ENCODE results near the gene HYI.
"Not testable (repeated sequence)": the region's sequence is repeated elsewhere in the genome, so short reads cannot be mapped to it uniquely, and the experiment has no call there.

Gene HYI

DNA sequence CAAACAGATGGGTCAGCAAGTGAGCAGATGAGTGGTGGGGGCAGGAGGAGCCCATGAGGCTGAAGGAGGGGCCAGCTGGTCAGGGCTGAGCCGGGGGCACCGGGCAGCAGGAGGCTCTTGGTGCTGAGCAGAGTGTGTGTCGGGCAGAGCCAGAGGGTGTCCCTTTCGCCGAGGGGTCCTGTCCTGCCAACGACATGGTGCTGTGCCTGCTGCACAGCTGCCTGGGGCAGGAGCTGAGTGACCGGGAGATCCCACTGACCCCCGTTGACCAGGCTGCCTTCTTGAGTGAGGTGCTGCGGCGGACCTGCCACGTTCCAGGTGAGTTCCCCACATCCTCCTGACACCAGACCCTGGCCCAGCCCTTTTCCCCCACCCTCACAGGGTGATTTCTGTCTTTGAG is 27.5 kb downstream of the HYI start:
- no peak for DNase-seq

DNA sequence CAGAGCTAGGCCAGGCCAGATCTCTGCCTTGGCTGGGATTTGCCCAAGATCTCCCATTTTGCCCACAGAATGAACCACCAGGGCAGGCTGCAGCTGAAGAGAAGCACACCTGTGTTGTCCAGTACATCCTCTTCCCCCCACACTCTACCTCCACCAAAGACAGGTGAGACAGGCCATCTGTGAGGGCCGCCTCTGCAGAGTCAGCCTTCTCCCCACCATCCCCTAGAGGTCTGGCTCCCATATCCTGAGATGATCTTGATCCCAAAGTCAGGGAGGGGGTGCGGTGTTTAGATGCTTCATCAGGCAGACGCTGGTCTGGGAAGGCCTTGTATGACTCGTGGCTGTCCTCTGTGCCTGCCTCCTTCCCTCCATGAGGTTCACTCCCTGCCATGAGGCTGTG is 28.7 kb downstream of the HYI start:
- DNase-seq, result no peak

DNA sequence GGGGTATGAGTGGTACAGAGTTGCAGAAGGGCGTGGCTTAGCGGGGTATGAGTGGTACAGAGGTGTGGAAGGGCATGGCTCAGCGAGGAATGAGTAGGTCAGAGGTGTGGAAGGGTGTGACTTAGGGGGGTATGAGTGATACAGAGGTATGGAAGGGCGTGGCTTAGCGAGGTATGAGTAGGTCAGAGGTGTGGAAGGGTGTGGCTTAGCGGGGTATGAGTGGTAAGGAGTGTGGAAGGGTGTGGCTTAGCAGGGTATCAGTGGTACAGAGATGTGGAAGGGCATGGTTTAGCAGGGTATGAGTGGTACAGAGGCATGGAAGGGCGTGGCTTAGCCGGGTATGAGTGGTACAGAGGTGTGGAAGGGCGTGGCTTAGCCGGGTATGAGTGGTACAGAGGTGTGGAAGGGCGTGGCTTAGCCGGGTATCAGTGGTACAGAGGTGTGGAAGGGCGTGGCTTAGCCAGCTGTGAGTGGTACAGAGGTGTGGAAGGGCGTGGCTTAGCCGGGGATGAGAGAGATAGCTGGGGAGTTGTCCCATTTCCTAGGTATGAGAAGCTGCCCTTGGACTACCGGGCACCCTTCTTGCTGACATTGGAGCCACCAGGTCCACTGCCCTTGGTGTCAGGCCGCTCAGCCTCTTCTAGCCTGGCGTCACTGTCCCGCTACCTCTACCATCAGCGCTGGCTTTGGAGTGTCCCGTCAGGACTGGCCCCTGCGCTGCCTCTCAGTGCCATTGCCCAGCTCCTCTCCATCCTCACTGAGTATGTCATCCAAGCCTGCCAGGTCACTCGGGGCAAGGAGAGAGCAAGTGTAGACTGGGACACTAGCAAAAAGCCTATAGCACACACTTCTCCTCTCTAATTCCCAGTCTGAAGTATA is 29.8 kb downstream of the HYI start:
- no peak for DNase-seq

DNA sequence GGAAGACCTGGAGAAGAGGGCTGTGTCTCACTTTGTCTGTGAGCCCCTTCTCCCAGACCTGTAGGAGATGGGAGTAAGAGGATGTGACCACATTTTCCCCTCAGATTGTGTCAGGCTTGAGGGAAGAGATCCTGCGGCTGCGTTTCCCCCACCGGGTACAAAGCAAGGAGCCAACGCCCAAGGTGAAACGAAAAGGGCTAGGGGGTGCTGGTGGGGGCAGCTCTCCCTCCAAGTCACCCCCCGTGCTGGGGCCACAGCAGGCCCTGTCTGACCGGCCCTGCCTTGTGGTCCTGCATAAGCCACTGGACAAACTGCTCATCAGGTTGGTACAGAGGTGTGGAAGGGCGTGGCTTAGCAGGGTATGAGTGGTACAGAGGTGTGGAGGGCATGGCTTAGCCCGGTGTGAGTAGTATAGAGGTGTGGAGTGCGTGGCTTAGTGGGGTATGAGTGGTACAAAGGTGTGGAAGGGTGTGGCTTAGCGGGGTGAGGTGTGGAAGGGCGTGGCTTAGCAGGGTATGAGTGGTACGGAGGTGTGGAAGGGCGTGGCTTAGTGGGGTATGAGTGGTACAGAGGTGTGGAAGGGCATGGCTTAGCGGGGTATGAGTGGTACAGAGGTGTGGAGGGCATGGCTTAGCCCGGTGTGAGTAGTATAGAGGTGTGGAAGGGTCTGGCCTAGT is 30.6 kb downstream of the HYI start:
- no peak for DNase-seq

DNA sequence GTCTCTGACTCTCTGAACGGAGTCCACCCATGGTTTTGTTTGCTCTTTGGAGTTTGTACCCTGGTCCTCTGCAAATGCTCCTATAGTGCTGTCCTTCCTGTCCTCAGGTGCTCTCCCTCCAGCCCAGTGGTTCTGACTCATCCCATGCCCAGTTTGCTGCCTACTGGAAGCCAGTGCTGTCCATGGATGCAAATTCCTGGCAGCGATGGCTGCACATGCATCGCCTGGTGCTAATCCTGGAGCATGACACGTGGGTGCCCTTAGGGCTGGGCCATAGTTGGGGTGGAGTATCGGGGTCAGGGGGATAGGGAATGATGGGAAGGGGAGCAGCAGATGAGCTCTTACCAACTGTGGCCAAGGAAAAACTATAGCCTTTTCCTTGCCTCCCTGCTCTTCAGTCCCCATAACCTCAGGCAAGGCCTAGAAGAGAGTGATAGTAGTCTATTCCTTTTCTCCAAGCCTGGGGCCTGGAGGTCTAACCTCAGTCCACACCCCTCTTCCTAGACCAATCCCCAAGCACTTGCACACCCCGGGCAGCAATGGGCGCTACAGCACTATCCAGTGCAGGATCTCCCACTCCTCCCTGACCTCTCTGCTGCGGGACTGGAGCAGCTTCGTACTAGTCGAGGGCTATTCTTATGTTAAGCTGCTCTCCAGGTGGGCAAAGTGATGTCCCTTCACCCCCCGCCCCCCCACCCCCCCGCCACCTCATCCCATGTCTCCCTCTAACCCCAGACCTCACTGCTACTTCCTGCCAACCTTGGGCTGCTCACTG is 31.6 kb downstream of the HYI start:
- no peak for DNase-seq

- no peak for DNase-seq
These were observed 32.3 kb downstream of the HYI start for GRCh38 chr1:43421396-43421795.

DNA sequence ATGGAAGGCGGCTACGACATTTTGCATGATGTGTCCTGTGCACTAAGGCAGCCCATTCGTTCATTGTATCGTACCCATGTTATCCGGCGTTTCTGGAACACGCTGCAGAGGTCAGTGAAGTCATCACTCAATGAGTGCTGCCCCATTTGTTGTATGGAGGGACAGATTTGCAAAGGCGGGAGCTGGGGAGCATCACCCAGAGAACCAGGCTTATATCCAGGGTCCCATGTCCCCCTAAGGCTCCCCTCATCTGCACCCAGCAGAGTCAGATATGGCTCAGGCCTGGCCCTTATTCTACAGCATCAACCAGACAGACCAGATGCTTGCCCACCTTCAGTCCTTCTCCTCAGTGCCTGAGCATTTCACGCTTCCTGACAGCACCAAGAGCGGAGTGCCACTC is 32.9 kb downstream of the HYI start:
- no peak for DNase-seq

DNA sequence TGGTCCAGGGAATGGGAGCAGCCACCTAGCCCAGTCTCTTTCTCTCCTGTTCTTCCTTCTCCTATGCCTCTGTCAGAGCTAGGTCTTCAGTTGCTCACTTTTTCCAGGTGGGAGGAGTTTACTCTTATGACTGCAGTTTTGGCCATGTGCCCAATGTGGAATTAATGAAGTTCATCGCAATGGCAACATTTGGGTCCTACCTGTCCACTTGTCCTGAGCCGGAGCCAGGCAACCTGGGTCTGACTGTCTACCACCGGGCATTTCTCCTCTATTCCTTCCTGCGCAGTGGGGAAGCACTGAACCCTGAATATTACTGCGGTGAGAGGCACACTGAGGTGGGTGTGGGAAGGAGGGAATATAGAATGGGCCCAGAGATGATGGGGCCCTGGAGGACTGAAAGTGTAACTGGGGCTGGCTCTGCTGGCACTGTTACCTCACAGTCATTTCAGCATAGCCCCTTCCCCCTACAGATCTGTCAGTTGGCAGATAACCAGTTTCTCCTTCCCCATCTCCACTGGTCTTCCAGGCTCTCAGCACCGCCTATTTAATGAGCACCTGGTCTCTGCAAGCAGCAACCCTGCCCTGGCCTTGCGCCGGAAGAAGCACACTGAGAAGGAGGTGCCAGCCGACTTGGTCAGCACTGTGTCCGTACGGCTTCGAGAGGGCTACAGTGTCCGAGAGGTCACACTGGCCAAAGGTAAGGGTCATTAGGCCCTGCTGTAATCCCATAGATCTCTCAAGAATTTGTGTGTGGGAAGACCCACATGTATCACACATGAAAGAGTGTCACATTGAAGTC is 33.9 kb downstream of the HYI start:
- DNase-seq, result no peak

DNA sequence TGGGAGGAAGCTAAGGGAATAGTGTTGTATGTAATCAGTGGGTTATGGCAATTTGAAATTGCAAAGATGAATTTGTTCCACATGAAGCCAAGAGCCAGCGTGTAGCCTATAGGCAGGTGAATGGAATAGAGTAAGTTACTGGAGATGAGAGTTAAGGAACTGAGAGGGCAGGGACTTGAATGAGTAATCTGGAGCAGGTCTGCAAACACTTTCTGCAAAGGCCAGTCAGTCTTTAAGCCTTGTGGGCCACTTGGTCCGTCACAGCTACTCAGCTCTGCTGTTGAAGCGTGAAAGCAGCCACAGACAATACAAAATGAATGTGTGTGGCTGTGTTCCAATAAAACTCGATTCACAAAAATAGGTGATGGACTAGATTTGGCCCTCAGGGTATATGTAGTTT is 34.9 kb downstream of the HYI start:
- no peak for DNase-seq

DNA sequence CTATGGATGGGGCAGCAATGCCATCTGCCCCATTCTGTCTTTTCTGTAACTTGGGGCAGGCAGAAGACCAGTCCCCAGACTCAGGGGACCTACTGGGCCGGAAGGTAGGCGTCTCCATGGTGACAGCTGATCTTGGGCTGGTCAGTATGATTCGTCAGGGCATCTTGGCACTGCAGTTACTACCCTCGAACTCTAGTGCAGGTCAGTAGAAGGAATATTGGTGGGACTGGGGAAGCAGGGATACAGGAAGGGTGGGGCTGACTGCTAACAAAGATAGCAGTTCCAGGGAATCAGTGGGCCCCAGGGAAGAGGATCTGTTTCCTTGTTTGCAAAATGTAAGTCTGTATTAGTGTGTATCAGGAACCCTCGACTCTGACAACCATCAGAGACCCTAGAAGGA is 37.8 kb downstream of the HYI start:
- DNase-seq, result no peak

DNA sequence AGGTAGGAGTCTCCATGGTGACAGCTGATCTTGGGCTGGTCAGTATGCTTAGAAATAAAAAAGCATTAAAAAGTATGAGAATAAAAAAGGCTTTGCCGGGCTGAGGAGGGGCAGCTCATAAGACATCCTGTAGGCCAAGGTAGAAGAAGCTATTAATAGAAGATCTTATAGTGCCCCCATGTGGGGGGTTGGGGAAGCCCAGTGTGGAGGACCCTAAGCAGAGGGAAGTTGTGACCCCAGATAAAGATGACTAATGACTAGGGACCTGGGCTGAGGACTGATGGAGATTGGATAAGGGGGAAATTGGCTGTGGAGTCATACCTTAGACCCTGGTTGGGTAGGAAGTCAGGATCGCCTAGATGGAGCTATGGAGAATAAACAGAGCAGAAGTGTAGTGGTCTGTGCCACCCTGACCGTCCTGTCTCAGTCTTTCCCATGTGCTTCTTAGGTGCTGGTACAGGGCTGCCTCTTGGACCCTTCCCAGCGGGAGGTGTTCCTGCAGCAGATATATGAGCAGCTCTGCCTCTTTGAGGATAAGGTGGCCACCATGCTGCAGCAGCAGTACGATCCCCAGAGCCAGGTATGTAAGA is 39.0 kb downstream of the HYI start:
- no peak for DNase-seq

- DNase-seq, result not testable (repeated sequence)
These were observed 40.3 kb downstream of the HYI start for GRCh38 chr1:43413426-43413825.

DNA sequence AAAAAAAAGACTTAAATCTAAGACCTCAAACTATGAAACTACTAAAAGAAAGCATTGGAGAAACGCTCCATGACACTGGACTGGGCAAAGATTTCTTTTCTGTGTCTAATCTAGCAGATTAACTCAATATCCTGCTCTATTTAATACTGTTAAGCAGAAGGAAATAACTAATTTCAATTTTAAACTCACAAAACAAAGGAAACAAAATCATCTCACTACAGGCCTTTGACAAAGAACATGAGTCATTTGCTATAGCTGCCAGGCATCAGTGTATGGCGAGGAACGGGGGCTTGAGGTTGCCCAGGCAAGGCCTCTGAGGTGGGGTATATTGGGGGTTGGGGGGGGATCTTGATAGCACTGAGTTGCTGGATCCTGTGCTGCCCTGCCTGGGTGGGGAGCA is 43.2 kb downstream of the HYI start:
- no peak for DNase-seq

DNA sequence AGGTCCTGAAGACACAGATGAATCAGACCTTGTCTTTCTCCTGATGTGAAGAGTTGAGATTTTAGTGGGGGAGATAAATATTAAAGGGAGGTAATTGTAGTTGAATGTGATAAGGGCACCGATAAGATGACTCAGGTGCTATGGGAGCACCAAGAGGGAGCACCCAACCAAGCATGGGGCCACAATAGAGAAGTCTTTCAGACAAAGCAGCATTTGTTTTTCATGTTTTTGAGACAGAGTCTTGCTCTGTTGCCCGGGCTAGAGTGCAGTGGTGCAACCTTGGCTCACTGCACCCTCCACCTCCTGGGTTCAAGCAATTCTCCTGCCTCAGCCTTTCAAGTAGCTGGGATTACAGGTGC is 47.9 kb downstream of the HYI start:
- DNase-seq, result peak; percentile 46

GRCh38 chr1:43405219-43405875 is 48.4 kb downstream of the HYI start:
- peak; percentile 39 for DNase-seq

- no peak for DNase-seq
These were observed 49.4 kb downstream of the HYI start for GRCh38 chr1:43404353-43404752.

DNA sequence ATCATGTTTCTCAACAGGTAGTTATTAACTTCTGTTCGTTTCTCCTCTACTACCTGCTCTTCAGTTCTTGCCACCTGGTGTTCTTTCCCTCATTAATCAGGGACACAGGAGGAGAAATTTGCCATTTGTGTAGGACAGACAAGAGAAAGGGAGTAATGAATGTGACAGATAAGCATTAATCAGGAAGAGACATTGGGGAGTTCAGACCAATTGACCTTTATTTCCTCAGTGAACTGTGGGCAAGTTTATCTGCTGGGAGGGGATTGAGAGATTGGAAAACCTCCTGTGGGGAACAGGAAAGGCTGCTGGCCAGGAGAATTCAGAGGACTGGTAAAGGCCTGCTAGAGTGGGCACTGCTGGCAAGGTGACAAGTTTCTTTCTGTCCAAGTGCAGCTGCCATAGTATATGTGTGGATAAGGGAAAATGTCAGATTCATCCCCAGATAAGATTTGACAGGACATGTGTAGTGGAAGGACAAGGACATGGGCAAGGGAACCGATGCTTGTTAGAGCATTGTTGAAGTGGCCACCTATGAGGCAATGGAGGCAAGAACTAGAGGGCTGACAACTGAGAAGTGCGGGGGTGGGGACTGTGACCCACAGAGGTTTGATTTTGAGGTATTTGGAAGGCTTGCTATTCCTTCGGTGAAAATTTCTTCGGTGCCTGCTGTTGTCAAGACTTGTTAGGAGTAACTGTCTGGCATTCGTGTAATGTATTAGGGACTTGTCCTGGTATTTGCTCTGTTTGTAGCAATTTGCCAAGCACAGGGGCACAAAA is 51.5 kb downstream of the HYI start:
- no peak for DNase-seq

All from NCI-H226 (cell line).